Measurements from ENCODE around the gene NTN5.

NTN5 gene

DNA sequence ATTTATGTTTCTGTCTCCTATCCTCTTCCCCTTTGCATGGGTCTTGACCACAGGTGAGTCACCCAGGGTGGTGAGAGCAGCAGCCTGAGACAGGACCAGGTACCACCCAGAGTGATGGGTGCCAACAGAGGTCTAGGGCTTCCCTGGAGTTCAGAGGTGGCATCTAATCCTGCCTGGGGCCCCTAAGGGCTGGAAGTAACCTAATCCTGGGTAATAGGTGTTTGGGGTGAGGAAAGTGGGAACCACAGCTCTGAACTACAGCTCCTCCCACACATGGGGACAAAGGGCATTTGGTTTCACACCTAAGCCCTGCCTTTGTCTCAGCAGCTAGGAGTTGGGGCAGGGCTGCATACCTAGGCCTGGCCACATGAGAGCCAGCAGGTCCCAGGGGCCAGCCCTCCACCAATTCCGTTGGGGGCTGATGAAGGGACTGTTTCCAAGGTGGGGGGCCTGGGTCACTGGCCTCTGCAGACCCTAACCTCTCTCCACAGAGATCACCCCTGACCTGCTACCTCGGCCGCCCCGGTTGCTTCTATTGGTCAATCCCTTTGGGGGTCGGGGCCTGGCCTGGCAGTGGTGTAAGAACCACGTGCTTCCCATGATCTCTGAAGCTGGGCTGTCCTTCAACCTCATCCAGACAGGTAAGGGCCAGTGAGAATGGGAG lies 45.5 kb downstream of the NTN5 start:
- TF ChIP-seq, protein P1, sequence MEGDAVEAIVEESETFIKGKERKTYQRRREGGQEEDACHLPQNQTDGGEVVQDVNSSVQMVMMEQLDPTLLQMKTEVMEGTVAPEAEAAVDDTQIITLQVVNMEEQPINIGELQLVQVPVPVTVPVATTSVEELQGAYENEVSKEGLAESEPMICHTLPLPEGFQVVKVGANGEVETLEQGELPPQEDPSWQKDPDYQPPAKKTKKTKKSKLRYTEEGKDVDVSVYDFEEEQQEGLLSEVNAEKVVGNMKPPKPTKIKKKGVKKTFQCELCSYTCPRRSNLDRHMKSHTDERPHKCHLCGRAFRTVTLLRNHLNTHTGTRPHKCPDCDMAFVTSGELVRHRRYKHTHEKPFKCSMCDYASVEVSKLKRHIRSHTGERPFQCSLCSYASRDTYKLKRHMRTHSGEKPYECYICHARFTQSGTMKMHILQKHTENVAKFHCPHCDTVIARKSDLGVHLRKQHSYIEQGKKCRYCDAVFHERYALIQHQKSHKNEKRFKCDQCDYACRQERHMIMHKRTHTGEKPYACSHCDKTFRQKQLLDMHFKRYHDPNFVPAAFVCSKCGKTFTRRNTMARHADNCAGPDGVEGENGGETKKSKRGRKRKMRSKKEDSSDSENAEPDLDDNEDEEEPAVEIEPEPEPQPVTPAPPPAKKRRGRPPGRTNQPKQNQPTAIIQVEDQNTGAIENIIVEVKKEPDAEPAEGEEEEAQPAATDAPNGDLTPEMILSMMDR (IDR thresholded peaks at IDR 0.05) = no peak
- no peak for DNase-seq
- Mint-ChIP-seq H3K9me3 (no peaks in the 10 kb centered on the region), H3K4me1 (peaks cover 72% of the 10 kb centered on the region), H3K27me3 (ENCODE audit: low read depth, poor library complexity) (no peaks in the 10 kb centered on the region), H3K4me3 (peak overlapping the region; percentile 36), H3K36me3 (ENCODE audit: low read depth) (no peaks in the 10 kb centered on the region), H3K27ac (no peak overlapping the region)

DNA sequence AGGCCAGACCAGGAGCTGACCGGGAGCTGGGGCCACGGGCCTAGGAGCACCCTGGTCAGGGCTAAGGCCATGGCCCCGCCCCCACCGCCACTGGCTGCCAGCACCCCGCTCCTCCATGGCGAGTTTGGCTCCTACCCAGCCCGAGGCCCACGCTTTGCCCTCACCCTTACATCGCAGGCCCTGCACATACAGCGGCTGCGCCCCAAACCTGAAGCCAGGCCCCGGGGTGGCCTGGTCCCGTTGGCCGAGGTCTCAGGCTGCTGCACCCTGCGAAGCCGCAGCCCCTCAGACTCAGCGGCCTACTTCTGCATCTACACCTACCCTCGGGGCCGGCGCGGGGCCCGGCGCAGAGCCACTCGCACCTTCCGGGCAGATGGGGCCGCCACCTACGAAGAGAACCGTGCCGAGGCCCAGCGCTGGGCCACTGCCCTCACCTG lies 46.9 kb downstream of the NTN5 start:
- DNase-seq = no peak
- Mint-ChIP-seq H3K36me3 (ENCODE audit: low read depth) (peaks cover 5% of the 10 kb centered on the region), H3K27ac (no peak overlapping the region), H3K4me1 (peaks cover 67% of the 10 kb centered on the region), H3K27me3 (ENCODE audit: low read depth, poor library complexity) (no peaks in the 10 kb centered on the region), H3K4me3 (peak overlapping the region; percentile 87), H3K9me3 (no peaks in the 10 kb centered on the region)
- TF ChIP-seq, protein P1 (IDR thresholded peaks at IDR 0.05) = no peak

DNA sequence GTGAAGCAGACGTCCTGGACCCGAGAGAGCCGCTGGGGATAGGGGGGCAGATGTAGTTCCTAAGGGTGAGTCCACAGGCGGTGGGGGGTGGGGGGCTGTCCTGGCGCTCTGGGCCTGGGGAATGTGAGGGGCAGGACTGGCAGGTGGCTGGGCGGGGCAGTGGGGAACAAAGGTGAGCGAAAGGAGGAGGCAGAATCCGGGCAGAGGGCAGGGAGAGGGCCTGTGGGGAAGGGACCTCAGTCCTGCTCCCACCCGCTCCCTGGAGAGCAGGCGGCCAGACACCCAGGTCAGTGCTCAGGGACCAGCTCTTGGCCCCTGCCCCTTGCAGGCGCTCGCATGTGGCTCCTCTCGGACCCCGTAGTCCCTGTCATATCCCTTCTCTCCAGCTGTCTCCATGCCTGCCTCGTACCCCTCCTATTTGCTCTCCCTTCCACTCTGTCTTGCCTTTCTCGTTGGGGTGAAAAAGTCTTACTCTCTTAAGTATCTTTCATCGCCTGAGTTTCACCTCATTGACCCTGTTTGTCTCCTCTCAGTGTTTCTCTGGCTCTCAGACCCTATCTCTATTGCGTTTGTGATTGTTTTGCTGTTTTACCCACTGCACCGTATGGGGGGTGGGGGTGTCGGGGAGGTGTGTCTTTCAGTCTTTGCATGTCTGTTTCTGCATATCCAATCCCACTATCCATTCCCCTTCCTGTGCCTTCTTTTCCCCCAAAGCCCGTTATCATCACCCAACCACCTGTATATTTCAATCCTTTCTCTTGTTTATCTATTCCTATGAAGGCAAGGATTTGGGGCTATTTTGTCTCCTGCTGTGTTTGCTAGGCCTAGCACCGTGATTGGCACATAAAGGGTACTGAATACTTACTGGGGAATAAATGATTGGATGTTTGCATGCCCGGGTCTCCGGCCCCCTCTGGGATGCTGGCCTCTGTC lies 47.8 kb downstream of the NTN5 start:
- H3K27me3 Mint-ChIP-seq (ENCODE audit: low read depth, poor library complexity) = no peaks in the 10 kb centered on the region
- no peak for DNase-seq
- no peaks in the 10 kb centered on the region for H3K9me3 Mint-ChIP-seq
- peaks cover 5% of the 10 kb centered on the region for H3K36me3 Mint-ChIP-seq (ENCODE audit: low read depth)
- TF ChIP-seq, protein P1 (IDR thresholded peaks at IDR 0.05) = no peak
- H3K4me1 Mint-ChIP-seq = peaks cover 62% of the 10 kb centered on the region
- H3K27ac Mint-ChIP-seq = peak overlapping the region; percentile 33
- peak overlapping the region; percentile 87 for H3K4me3 Mint-ChIP-seq

DNA sequence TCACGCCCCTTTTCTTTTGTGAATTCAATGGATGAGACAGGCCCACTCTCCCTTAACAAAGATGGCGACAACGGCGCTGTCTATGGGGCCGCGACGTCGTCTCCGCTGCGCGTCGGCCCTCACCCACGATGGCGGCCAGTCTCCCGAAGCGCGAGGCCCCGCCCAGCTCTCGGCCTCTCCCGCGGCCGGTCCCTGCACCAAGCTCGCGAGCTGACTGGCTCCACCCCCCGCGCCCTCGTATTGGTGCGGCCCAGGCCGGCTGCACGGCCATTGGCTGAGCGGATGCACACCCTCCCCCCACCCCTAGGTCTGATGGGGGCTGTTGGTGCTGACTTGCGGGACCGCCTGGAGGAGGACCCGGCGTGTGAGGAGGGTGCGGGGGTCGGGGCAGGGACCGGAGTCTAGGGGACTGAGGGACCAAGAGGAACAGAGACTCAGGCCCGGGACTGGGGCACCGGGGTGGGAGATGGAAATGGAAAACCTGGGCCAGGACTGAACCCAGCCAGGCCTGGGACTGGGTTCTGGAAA lies 48.7 kb downstream of the NTN5 start:
- TF ChIP-seq, protein P1 (IDR thresholded peaks at IDR 0.05) = no peak
- H3K4me1 Mint-ChIP-seq = peaks cover 63% of the 10 kb centered on the region
- H3K36me3 Mint-ChIP-seq (ENCODE audit: low read depth) = peaks cover 5% of the 10 kb centered on the region
- no peaks in the 10 kb centered on the region for H3K9me3 Mint-ChIP-seq
- DNase-seq = peak; percentile 99
- no peaks in the 10 kb centered on the region for H3K27me3 Mint-ChIP-seq (ENCODE audit: low read depth, poor library complexity)
- H3K27ac Mint-ChIP-seq = peak overlapping the region; percentile 99
- H3K4me3 Mint-ChIP-seq = peak overlapping the region; percentile 87

DNA sequence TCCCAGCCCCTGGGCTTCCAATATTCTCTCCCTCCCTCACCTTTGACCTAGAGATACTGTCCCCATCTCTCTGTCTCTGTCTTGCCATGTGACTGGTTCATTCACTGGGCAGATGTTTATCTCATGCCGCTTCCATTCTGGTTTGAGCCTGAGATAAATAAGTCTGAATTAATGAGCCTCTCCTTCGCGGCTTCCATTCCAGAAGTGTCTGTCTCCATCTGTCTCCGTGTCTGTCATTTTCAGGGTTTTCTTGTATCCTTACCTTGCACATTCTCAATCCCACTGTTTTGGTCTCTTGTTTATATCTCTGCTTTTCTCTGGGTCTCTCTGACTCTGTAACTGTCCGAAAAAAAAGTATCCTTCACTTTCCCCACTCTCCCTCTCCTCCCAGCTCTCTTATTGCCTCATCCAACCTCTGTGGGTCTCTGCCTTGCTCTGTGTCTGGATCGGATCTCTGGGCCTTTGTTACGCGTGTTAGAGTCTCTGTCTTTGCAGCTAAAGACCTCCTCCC lies 49.2 kb downstream of the NTN5 start:
- DNase-seq = no peak
- no peaks in the 10 kb centered on the region for H3K27me3 Mint-ChIP-seq (ENCODE audit: low read depth, poor library complexity)
- peak overlapping the region; percentile 87 for H3K4me3 Mint-ChIP-seq
- TF ChIP-seq, protein P1 (IDR thresholded peaks at IDR 0.05) = no peak
- H3K36me3 Mint-ChIP-seq (ENCODE audit: low read depth) = peaks cover 8% of the 10 kb centered on the region
- H3K27ac Mint-ChIP-seq = peak overlapping the region; percentile 99
- peaks cover 65% of the 10 kb centered on the region for H3K4me1 Mint-ChIP-seq
- H3K9me3 Mint-ChIP-seq = no peaks in the 10 kb centered on the region
